Gastrocnemius medialis (tissue), 4 donors: ENCODE results near the gene KDM5C. TPM values are rescaled to one million over a fixed set of nuclear protein-coding genes. Genes with fewer than 3 reads are reported as not detected.

Experiments used
- ATAC-seq, 2 donors: fragments of 150-250 bp; one replicate each; pipeline ENCODE4 v1.9.1; 2016
- DNase-seq, 2 donors: peaks; one replicate each; pipeline ENCODE4 v3.0.0-alpha.2; 2019
- H3K27ac ChIP-seq, 4 donors: fragments of 200-600 bp; sonication (generic); 1 replicate in 1 of 4; 2 replicates in 3 of 4; pipeline ENCODE4 v1.5.1; 2016 to 2018; ENCODE audit warnings: mild to moderate bottlenecking in 2 of 4, moderate library complexity in 1 of 4
- H3K27me3 ChIP-seq, 3 donors: fragments of 200-600 bp; sonication (generic) in 2 of 3; 1 replicate in 1 of 3; 2 replicates in 2 of 3; pipeline versions ENCODE4 v1.5.1 to v1.6.0; 2016 to 2019; ENCODE audit warnings: mild to moderate bottlenecking in 1 of 3, moderate library complexity in 1 of 3
- H3K36me3 ChIP-seq, 2 donors: fragments of 200-600 bp; sonication (generic) in 1 of 2; one replicate each; pipeline ENCODE4 v1.5.1; 2017 to 2018
- H3K4me1 ChIP-seq, 2 donors: fragments of 200-600 bp; sonication (generic) in 1 of 2; one replicate each; pipeline ENCODE4 v1.5.1; 2016 to 2017; ENCODE audit warnings: mild to moderate bottlenecking in 2 of 2
- H3K4me3 ChIP-seq, 4 donors: fragments of 200-600 bp; sonication (generic) in 3 of 4; 1 replicate in 1 of 4; 2 replicates in 3 of 4; pipeline ENCODE4 v1.5.1; 2016 to 2019; ENCODE audit warnings: mild to moderate bottlenecking in 2 of 4
- H3K9me3 ChIP-seq, 3 donors: fragments of 200-600 bp; sonication (generic) in 2 of 3; 1 replicate in 1 of 3; 2 replicates in 2 of 3; pipeline ENCODE4 v1.5.1; 2016 to 2019
- POLR2A ChIP-seq, 2 donors: fragments of 450-650 bp; IDR thresholded peaks; one replicate each; pipeline ENCODE4 v1.6.1; 2017; ENCODE audit warnings: antibody characterized with exemption in 2 of 2, mild to moderate bottlenecking in 2 of 2, moderate library complexity in 2 of 2
- in situ Hi-C, 4 donors: fragments of 200-750 bp; cut with MboI; loops; one replicate each; pipeline versions ENCODE4 v1.15.0 to v1.8.0; 2017; ENCODE audit warnings: low sequenced_read_pairs in 4 of 4
- intact Hi-C: fragments of 100-400 bp; cut with DNase I; formaldehyde crosslinking; loops from one replicate; pipeline ENCODE4 v1.15.1; 2023; ENCODE audit warnings: low total_unique reads
- total RNA-seq, 4 donors: library from RNA; depleted of rRNA; stranded (reverse); fragments of >200 nt; gene quantifications; one replicate each; pipeline versions ENCODE4 v1.1.0 to v1.2.3, GENCODE V29; 2016
- TF ChIP-seq, protein P1 (sequence below), 5 experiments: fragments of 450-650 bp in 3 of 5; fragments of 200-600 bp in 2 of 5; sonication (generic) in 2 of 5; IDR thresholded peaks in 4 of 5; conservative IDR thresholded peaks in 1 of 5; 1 replicate in 4 of 5; 2 replicates in 1 of 5; pipeline ENCODE4 v1.5.1; 2016 to 2019; ENCODE audit warnings: antibody characterized with exemption in 5 of 5, mild to moderate bottlenecking in 3 of 5, moderate library complexity in 3 of 5

Gene KDM5C
- total RNA-seq, 4 donors from 2014 or later, result 143 to 210 (median 147) TPM

DNA sequence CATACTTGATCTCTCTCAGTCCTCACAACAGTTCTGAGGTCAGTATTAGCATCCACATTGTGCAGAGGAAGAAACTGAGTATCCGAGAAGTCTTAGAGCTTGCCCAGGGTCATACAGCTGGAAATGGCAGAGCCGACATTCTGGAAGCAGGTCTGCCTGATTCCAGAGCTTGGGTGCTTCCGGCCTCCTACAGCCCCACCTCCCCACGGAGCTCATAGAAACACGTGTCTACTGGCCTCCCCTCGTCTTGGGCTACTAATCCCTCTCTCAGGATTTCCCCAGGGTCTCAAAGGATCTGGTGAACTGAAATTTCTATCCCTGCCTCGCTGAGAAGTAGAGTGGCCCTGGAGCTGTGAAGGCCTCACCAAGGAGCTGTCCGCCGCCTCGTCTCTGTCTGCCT is 12.0 kb upstream of the KDM5C start:
- Histone ChIP-seq H3K4me3 (no peak overlapping the region), H3K9me3 (no peaks in the 10 kb centered on the region), H3K4me1 (no peaks in the 10 kb centered on the region), H3K27ac (no peak overlapping the region), H3K27me3 (peaks cover 0 to 5% (median 3%) of the 10 kb centered on the region in 3 donors), H3K36me3 (peaks cover 0 to 20% of the 10 kb centered on the region in 2 donors)
- DNase-seq (no peak), ATAC-seq (no peak)
- in situ Hi-C loops, result no loop called here
- intact Hi-C loops, result no loop called here
- TF ChIP-seq, protein P1, sequence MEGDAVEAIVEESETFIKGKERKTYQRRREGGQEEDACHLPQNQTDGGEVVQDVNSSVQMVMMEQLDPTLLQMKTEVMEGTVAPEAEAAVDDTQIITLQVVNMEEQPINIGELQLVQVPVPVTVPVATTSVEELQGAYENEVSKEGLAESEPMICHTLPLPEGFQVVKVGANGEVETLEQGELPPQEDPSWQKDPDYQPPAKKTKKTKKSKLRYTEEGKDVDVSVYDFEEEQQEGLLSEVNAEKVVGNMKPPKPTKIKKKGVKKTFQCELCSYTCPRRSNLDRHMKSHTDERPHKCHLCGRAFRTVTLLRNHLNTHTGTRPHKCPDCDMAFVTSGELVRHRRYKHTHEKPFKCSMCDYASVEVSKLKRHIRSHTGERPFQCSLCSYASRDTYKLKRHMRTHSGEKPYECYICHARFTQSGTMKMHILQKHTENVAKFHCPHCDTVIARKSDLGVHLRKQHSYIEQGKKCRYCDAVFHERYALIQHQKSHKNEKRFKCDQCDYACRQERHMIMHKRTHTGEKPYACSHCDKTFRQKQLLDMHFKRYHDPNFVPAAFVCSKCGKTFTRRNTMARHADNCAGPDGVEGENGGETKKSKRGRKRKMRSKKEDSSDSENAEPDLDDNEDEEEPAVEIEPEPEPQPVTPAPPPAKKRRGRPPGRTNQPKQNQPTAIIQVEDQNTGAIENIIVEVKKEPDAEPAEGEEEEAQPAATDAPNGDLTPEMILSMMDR (IDR thresholded peaks at IDR 0.05 in 4 of 5, conservative IDR thresholded peaks at IDR 0.05 in 1 of 5), result no peak
- TF ChIP-seq POLR2A (IDR thresholded peaks at IDR 0.05), result no peak

DNA sequence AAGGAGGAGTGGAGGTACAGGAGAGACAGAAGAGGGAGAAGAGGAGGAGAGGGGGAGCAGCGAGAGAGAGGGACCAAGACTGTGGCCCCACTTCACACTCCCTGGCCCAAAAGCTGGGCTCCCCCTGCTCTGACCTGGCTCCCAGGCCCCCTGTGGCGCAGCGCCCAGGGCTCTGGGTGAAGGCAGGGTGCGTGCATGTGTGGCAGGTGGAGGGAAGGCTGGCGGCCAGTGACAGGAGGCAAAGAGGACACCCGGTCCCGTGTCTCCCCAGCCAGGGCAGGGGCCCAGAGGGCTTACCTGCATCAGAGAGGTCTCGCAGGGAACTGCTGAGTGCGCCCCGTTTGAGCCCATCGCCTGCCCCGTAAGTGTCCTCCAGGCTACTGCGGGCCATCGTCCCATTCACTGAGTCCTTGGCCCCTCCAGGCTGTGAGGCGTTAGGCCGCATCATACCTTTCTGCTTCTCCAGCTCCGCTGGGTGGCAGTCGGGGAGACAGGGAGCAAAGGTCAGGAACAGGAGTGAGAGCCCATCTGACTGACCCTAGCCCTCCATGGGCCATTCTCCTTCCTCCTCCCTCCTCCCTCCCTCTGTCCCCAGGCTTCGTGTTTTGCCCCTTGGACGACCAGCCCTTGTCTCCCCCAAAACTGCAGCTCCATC is 11.1 kb upstream of the KDM5C start:
- no peak overlapping the region for H3K4me3 ChIP-seq
- in situ Hi-C loops (no loop called here), intact Hi-C loops (no loop called here)
- no peaks in the 10 kb centered on the region for H3K9me3 ChIP-seq
- peaks cover 0 to 3% (median 0%) of the 10 kb centered on the region in 3 donors for H3K27me3 ChIP-seq
- ATAC-seq (no peak), DNase-seq (no peak)
- peaks cover 0 to 20% of the 10 kb centered on the region in 2 donors for H3K36me3 ChIP-seq
- H3K27ac ChIP-seq, result no peak overlapping the region
- TF ChIP-seq POLR2A (IDR thresholded peaks at IDR 0.05), result no peak
- TF ChIP-seq, protein P1 (IDR thresholded peaks at IDR 0.05 in 4 of 5, conservative IDR thresholded peaks at IDR 0.05 in 1 of 5), result no peak
- H3K4me1 ChIP-seq, result no peaks in the 10 kb centered on the region

DNA sequence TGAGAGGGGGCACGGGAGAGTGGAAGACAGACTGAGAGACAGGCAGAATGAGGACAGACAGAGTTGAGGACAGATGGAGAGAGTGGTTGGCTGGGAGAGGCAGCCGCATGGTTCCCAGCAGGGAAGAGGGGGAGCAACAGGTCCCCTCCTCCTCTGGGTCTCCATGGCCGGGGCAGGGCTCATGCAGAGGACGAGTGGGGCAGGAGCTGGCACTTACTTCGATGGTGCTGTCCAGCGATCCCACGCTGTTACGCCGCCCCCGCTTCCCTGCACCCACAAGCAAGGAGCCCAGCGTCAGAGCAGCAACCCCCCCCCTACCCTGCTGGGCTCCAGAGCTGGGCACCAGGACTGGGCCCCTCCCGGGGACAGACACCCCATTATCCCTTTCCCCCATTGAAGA is 10.6 kb upstream of the KDM5C start:
- intact Hi-C loops, result no loop called here
- Histone ChIP-seq H3K9me3 (no peaks in the 10 kb centered on the region), H3K36me3 (peaks cover 0 to 20% of the 10 kb centered on the region in 2 donors), H3K27me3 (peaks cover 0 to 3% (median 0%) of the 10 kb centered on the region in 3 donors), H3K4me1 (no peaks in the 10 kb centered on the region), H3K4me3 (no peak overlapping the region), H3K27ac (no peak overlapping the region)
- in situ Hi-C loops, result no loop called here
- TF ChIP-seq POLR2A (IDR thresholded peaks at IDR 0.05), result no peak
- TF ChIP-seq, protein P1 (IDR thresholded peaks at IDR 0.05 in 4 of 5, conservative IDR thresholded peaks at IDR 0.05 in 1 of 5), result no peak
- DNase-seq (no peak), ATAC-seq (no peak)

DNA sequence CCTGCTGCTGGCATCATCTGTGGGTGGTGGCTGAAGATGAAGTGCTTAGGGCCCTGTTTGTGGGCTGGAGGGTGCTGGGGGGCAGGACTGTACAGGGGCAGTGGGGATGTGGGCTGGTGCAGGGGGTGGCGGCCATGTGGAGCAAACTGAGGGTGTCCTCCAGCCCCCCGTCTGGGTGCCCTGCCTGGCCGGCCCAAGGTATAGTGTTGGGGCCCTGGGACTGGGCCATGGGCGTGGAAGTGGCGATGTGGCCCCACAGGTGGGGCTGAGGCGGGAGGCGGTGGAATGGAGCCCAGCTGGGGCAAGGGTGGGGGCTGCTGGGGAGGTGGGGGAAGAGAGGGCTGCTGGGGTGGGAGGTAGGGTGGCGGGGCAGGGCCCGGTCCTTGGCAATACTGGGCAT is 9.5 kb upstream of the KDM5C start:
- Histone ChIP-seq H3K4me3 (no peak overlapping the region), H3K36me3 (peaks cover 0 to 14% of the 10 kb centered on the region in 2 donors), H3K9me3 (no peaks in the 10 kb centered on the region), H3K4me1 (no peaks in the 10 kb centered on the region), H3K27ac (no peak overlapping the region), H3K27me3 (peaks cover 0 to 3% (median 0%) of the 10 kb centered on the region in 3 donors)
- ATAC-seq, result no peak
- intact Hi-C loops, result no loop called here
- TF ChIP-seq POLR2A (IDR thresholded peaks at IDR 0.05), result no peak
- TF ChIP-seq, protein P1 (IDR thresholded peaks at IDR 0.05 in 4 of 5, conservative IDR thresholded peaks at IDR 0.05 in 1 of 5), result no peak
- in situ Hi-C loops, result no loop called here
- no peak for DNase-seq

DNA sequence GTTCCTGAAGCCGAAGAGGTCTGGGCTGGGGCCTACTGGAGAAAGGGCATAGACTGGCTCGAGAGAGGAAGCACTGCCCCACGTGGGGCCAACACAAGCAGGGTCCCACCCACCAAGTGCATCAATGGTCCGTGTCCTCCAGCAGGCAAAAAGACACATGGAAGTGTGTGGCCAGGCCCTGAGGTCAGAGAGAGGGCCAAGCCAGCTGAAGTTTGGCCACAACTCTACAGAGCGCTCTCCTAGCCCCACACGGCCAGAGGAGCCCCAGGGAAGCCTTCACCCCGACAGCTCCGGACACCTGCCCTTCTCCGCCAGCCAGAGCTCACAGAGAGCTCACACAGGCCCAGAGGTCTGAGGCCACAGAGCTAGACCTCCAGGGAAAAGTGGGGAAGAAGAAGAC is 8.5 kb upstream of the KDM5C start:
- DNase-seq (no peak), ATAC-seq (no peak)
- H3K27ac ChIP-seq, result no peak overlapping the region
- TF ChIP-seq, protein P1 (IDR thresholded peaks at IDR 0.05 in 4 of 5, conservative IDR thresholded peaks at IDR 0.05 in 1 of 5), result no peak
- TF ChIP-seq POLR2A (IDR thresholded peaks at IDR 0.05), result no peak
- in situ Hi-C loops (no loop called here), intact Hi-C loops (no loop called here)
- H3K4me3 ChIP-seq, result no peak overlapping the region
- peaks cover 0 to 14% of the 10 kb centered on the region in 2 donors for H3K36me3 ChIP-seq
- H3K27me3 ChIP-seq, result no peaks in the 10 kb centered on the region
- no peaks in the 10 kb centered on the region for H3K4me1 ChIP-seq
- no peaks in the 10 kb centered on the region for H3K9me3 ChIP-seq
